ENCODE results near the gene ANKHD1. TPM values are rescaled to one million over a fixed set of nuclear protein-coding genes. Genes with fewer than 3 reads are reported as not detected.

The ANKHD1 gene
- total RNA-seq, 1 donor: 81.1 TPM

DNA sequence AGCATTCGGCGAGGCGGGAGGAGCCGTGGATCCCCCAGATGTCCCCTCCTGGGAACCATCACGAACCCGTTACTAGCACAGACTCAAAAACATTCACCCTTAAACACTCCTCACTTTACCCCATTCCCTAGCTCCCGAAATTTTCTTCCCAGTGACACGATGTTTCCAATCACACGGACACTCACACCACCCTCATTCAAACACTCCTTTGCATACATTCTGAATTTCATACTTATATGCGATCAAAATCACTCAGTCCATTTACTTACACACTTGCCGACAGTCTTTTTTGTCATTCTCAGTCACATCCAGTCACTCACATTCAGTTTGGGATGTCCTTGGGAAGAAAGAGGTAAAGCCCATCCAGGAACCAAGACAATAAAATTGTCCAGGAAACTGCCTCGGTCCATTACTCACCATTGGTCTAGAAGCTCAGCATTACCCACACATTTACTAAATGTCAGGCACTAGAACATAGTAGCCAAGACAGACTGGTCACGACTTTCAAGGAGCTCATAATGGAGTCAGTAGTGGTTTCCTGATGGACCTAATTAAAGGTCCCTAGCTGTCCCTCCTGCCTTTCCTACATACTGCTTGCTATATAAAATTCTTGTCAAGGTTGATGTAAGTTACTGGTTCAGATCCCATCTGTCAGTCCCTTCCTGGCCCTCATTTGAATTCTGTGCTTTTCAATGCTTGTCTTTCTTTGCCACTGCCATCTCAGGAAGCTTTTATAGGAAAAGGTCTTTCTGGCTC, 163.6 kb downstream of the ANKHD1 start:
- peak; percentile 85 for DNase-seq (ENCODE audit: insufficient read length, low spot score, missing footprints)
- peaks cover 48% of the 10 kb centered on the region for H3K79me2 ChIP-seq (ENCODE audit: insufficient read depth, low read length)
- H4K20me1 ChIP-seq (ENCODE audit: insufficient read depth, low read length): no peaks in the 10 kb centered on the region

DNA sequence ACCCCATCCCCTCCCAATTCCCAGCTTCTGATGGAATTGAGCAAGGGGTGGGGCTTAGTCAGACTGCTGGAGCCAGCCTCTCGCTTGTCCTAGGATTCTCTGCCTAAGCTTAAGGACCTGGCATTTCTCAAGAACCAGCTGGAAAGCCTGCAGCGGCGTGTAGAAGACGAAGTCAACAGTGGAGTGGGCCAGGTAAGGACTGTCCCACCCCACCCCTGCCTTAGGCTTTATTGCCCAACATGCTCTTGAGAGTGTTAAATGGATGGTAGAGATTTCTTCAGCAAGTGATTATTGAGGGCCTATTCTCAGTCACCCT, 164.1 kb downstream of the ANKHD1 start:
- Histone ChIP-seq H3K79me2 (ENCODE audit: insufficient read depth, low read length) (peaks cover 48% of the 10 kb centered on the region), H3K4me2 (ENCODE audit: insufficient read depth, low read length) (peak overlapping the region; percentile 92), H3K4me3 (ENCODE audit: insufficient read depth, low read length) (peak overlapping the region; percentile 89), H2AFZ (ENCODE audit: low read length) (no peak overlapping the region), H3K4me1 (ENCODE audit: insufficient read depth, low read length) (peaks cover 20% of the 10 kb centered on the region), H3K36me3 (ENCODE audit: insufficient read depth, low read length) (peaks cover 27% of the 10 kb centered on the region), H3K27ac (ENCODE audit: low read depth, low read length) (peak overlapping the region; percentile 84), H4K20me1 (ENCODE audit: insufficient read depth, low read length) (no peaks in the 10 kb centered on the region), H3K27me3 (ENCODE audit: insufficient read depth, low read length) (no peaks in the 10 kb centered on the region), H3K9me3 (ENCODE audit: low read depth, low read length) (no peaks in the 10 kb centered on the region)
- peak; percentile 76 for DNase-seq (ENCODE audit: insufficient read length, low spot score, missing footprints)
- TF ChIP-seq, protein P1, sequence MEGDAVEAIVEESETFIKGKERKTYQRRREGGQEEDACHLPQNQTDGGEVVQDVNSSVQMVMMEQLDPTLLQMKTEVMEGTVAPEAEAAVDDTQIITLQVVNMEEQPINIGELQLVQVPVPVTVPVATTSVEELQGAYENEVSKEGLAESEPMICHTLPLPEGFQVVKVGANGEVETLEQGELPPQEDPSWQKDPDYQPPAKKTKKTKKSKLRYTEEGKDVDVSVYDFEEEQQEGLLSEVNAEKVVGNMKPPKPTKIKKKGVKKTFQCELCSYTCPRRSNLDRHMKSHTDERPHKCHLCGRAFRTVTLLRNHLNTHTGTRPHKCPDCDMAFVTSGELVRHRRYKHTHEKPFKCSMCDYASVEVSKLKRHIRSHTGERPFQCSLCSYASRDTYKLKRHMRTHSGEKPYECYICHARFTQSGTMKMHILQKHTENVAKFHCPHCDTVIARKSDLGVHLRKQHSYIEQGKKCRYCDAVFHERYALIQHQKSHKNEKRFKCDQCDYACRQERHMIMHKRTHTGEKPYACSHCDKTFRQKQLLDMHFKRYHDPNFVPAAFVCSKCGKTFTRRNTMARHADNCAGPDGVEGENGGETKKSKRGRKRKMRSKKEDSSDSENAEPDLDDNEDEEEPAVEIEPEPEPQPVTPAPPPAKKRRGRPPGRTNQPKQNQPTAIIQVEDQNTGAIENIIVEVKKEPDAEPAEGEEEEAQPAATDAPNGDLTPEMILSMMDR (IDR thresholded peaks at IDR 0.05; ENCODE audit: extremely low read depth, low read depth, low read length): no peak

More for the DNA sequence above, 163.6 kb downstream of the ANKHD1 start:
- Histone ChIP-seq H3K4me3 (ENCODE audit: insufficient read depth, low read length) (peak overlapping the region; percentile 89), H3K27me3 (ENCODE audit: insufficient read depth, low read length) (no peaks in the 10 kb centered on the region), H3K4me2 (ENCODE audit: insufficient read depth, low read length) (peak overlapping the region; percentile 92), H3K36me3 (ENCODE audit: insufficient read depth, low read length) (peaks cover 27% of the 10 kb centered on the region), H2AFZ (ENCODE audit: low read length) (peak overlapping the region; percentile 98), H3K27ac (ENCODE audit: low read depth, low read length) (peak overlapping the region; percentile 84), H3K9me3 (ENCODE audit: low read depth, low read length) (no peaks in the 10 kb centered on the region), H3K4me1 (ENCODE audit: insufficient read depth, low read length) (peaks cover 20% of the 10 kb centered on the region)
- TF ChIP-seq, protein P1 (IDR thresholded peaks at IDR 0.05; ENCODE audit: extremely low read depth, low read depth, low read length): no peak

DNA sequence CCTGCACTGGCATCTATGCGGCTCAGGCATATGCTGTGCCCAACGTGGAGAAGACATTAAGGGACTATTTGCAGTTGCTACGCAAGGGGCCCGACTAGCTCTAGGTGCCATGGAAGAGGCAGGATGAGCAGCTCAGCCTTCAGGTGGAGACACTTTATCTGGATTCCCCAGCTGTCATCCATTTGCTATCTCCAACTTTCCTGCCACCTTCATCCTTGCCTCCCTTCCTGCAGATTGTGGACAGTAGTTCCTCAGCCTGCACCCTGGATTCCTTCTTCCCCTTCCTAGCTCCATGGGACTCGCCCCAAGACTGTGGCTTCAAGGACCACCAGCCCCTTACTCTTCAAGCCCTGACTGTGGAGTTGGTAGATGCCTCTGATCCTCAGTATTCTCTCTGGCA, 165.0 kb downstream of the ANKHD1 start:
- Histone ChIP-seq H3K4me2 (ENCODE audit: insufficient read depth, low read length) (no peak overlapping the region), H3K4me1 (ENCODE audit: insufficient read depth, low read length) (peaks cover 20% of the 10 kb centered on the region), H4K20me1 (ENCODE audit: insufficient read depth, low read length) (no peaks in the 10 kb centered on the region), H3K27ac (ENCODE audit: low read depth, low read length) (no peak overlapping the region), H3K4me3 (ENCODE audit: insufficient read depth, low read length) (no peak overlapping the region), H3K27me3 (ENCODE audit: insufficient read depth, low read length) (no peaks in the 10 kb centered on the region), H3K79me2 (ENCODE audit: insufficient read depth, low read length) (peaks cover 48% of the 10 kb centered on the region), H3K36me3 (ENCODE audit: insufficient read depth, low read length) (peaks cover 27% of the 10 kb centered on the region), H2AFZ (ENCODE audit: low read length) (no peak overlapping the region), H3K9me3 (ENCODE audit: low read depth, low read length) (no peaks in the 10 kb centered on the region)
- TF ChIP-seq, protein P1 (IDR thresholded peaks at IDR 0.05; ENCODE audit: extremely low read depth, low read depth, low read length): no peak
- peak; percentile 5 for DNase-seq (ENCODE audit: insufficient read length, low spot score, missing footprints)

DNA sequence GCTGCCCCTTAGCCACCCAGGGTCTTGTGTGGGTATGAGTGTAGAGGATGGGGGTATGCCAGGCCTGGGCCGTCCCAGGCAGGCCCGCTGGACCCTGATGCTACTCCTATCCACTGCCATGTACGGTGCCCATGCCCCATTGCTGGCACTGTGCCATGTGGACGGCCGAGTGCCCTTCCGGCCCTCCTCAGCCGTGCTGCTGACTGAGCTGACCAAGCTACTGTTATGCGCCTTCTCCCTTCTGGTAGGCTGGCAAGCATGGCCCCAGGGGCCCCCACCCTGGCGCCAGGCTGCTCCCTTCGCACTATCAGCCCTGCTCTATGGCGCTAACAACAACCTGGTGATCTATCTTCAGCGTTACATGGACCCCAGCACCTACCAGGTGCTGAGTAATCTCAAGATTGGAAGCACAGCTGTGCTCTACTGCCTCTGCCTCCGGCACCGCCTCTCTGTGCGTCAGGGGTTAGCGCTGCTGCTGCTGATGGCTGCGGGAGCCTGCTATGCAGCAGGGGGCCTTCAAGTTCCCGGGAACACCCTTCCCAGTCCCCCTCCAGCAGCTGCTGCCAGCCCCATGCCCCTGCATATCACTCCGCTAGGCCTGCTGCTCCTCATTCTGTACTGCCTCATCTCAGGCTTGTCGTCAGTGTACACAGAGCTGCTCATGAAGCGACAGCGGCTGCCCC, 165.6 kb downstream of the ANKHD1 start:
- no peaks in the 10 kb centered on the region for H3K27me3 ChIP-seq (ENCODE audit: insufficient read depth, low read length)
- no peak overlapping the region for H3K27ac ChIP-seq (ENCODE audit: low read depth, low read length)
- no peak overlapping the region for H2AFZ ChIP-seq (ENCODE audit: low read length)
- no peak overlapping the region for H3K4me3 ChIP-seq (ENCODE audit: insufficient read depth, low read length)
- no peaks in the 10 kb centered on the region for H4K20me1 ChIP-seq (ENCODE audit: insufficient read depth, low read length)
- DNase-seq (ENCODE audit: insufficient read length, low spot score, missing footprints): peak; percentile 32
- peaks cover 48% of the 10 kb centered on the region for H3K79me2 ChIP-seq (ENCODE audit: insufficient read depth, low read length)
- H3K4me2 ChIP-seq (ENCODE audit: insufficient read depth, low read length): no peak overlapping the region
- TF ChIP-seq, protein P1 (IDR thresholded peaks at IDR 0.05; ENCODE audit: extremely low read depth, low read depth, low read length): no peak
- no peaks in the 10 kb centered on the region for H3K9me3 ChIP-seq (ENCODE audit: low read depth, low read length)
- H3K36me3 ChIP-seq (ENCODE audit: insufficient read depth, low read length): peaks cover 27% of the 10 kb centered on the region
- peaks cover 20% of the 10 kb centered on the region for H3K4me1 ChIP-seq (ENCODE audit: insufficient read depth, low read length)
